Measurements from ENCODE around the gene CDH23. TPM values are rescaled to one million over a fixed set of nuclear protein-coding genes. Genes with fewer than 3 reads are reported as not detected.
A peak's percentile ranks its signal among the peaks of the same experiment; 100 is the strongest.

The CDH23 gene
- total and polyA plus RNA-seq, 9 of the 15 experiments (the other 6 are each of a cell fraction or from before 2014, with no cell fraction given), result 0.18 to 1.2 (median 0.47) TPM

- TF ChIP-seq THAP12 (CRISPR knock-in tag; IDR thresholded peaks at IDR 0.05) (no peak), HDAC1 (IDR thresholded peaks at IDR 0.05) (peak; percentile 74 to 85; a peak in 3 of 4 replicates), TCFL5 (CRISPR knock-in tag; conservative IDR thresholded peaks at IDR 0.05) (no peak), GTF2A2 (tag; IDR thresholded peaks at IDR 0.05) (no peak), SRSF3 (IDR thresholded peaks at IDR 0.05; ENCODE audit: insufficient read depth, low read length) (no peak), E2F3 (CRISPR knock-in tag; IDR thresholded peaks at IDR 0.05) (no peak), ASH1L (IDR thresholded peaks at IDR 0.05; ENCODE audit: borderline replicate concordance, low read depth, partially characterized antibody) (no peak), NCOA1 (IDR thresholded peaks at IDR 0.05; ENCODE audit: low read depth) (no peak), VEZF1 (CRISPR knock-in tag; IDR thresholded peaks at IDR 0.05) (peak; percentile 82), NR2C2 (CRISPR knock-in tag; IDR thresholded peaks at IDR 0.05) (no peak), NR2C2 (tag; IDR thresholded peaks at IDR 0.05) (no peak), ZNF57 (CRISPR knock-in tag; IDR thresholded peaks at IDR 0.05) (no peak), HIVEP1 (CRISPR knock-in tag; IDR thresholded peaks at IDR 0.05) (no peak), DPF2 (IDR thresholded peaks at IDR 0.05) (peak; percentile 85), GABPA (tag; conservative IDR thresholded peaks at IDR 0.05; ENCODE audit: low read depth) (peak; percentile 48)
- TF ChIP-seq, protein P1, sequence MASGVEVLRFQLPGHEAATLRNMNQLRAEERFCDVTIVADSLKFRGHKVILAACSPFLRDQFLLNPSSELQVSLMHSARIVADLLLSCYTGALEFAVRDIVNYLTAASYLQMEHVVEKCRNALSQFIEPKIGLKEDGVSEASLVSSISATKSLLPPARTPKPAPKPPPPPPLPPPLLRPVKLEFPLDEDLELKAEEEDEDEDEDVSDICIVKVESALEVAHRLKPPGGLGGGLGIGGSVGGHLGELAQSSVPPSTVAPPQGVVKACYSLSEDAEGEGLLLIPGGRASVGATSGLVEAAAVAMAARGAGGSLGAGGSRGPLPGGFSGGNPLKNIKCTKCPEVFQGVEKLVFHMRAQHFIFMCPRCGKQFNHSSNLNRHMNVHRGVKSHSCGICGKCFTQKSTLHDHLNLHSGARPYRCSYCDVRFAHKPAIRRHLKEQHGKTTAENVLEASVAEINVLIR (CRISPR knock-in tag; IDR thresholded peaks at IDR 0.05), result no peak
- TF ChIP-seq, protein P2, sequence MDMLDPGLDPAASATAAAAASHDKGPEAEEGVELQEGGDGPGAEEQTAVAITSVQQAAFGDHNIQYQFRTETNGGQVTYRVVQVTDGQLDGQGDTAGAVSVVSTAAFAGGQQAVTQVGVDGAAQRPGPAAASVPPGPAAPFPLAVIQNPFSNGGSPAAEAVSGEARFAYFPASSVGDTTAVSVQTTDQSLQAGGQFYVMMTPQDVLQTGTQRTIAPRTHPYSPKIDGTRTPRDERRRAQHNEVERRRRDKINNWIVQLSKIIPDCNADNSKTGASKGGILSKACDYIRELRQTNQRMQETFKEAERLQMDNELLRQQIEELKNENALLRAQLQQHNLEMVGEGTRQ (CRISPR knock-in tag; IDR thresholded peaks at IDR 0.05), result no peak
- TF ChIP-seq, protein P3, sequence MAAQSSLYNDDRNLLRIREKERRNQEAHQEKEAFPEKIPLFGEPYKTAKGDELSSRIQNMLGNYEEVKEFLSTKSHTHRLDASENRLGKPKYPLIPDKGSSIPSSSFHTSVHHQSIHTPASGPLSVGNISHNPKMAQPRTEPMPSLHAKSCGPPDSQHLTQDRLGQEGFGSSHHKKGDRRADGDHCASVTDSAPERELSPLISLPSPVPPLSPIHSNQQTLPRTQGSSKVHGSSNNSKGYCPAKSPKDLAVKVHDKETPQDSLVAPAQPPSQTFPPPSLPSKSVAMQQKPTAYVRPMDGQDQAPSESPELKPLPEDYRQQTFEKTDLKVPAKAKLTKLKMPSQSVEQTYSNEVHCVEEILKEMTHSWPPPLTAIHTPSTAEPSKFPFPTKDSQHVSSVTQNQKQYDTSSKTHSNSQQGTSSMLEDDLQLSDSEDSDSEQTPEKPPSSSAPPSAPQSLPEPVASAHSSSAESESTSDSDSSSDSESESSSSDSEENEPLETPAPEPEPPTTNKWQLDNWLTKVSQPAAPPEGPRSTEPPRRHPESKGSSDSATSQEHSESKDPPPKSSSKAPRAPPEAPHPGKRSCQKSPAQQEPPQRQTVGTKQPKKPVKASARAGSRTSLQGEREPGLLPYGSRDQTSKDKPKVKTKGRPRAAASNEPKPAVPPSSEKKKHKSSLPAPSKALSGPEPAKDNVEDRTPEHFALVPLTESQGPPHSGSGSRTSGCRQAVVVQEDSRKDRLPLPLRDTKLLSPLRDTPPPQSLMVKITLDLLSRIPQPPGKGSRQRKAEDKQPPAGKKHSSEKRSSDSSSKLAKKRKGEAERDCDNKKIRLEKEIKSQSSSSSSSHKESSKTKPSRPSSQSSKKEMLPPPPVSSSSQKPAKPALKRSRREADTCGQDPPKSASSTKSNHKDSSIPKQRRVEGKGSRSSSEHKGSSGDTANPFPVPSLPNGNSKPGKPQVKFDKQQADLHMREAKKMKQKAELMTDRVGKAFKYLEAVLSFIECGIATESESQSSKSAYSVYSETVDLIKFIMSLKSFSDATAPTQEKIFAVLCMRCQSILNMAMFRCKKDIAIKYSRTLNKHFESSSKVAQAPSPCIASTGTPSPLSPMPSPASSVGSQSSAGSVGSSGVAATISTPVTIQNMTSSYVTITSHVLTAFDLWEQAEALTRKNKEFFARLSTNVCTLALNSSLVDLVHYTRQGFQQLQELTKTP (IDR thresholded peaks at IDR 0.05; ENCODE audit: low read depth in 1 of 2, partially characterized antibody in 2 of 2), result no peak
Observed at GRCh38 chr10:71359364-71360046, 37.2 kb upstream of the CDH23 start (continued).
